Measurements from ENCODE around the gene PPP1R12A. TPM values are rescaled to one million over a fixed set of nuclear protein-coding genes. Genes with fewer than 3 reads are reported as not detected.
"Not testable (repeated sequence)": the region's sequence is repeated elsewhere in the genome, so short reads cannot be mapped to it uniquely, and the experiment has no call there.

Gene PPP1R12A
- total and polyA plus RNA-seq, 5 donors from 2014 or later: 91.8 to 153 (median 106) TPM

GRCh38 chr12:79945433-79945832 is 10.5 kb upstream of the PPP1R12A start:
- Mint-ChIP-seq H3K9me3 (peaks cover 0 to 1% (median 0%) of the 10 kb centered on the region in 7 donors), H3K4me3 (no peak overlapping the region), H3K27ac (no peak overlapping the region), H3K27me3 (peaks cover 4% of the 10 kb centered on the region), H3K36me3 (no peaks in the 10 kb centered on the region), H3K4me1 (no peaks in the 10 kb centered on the region)
- Histone ChIP-seq H3K4me3 (ENCODE audit: low read depth, low read length) (no peak overlapping the region), H3K4me1 (ENCODE audit: control insufficient read depth, insufficient read depth, low read length, poor library complexity, severe bottlenecking) (no peaks in the 10 kb centered on the region), H3K27me3 (ENCODE audit: control insufficient read depth, insufficient read depth, low read length) (peaks cover 4% of the 10 kb centered on the region), H3K9me3 (ENCODE audit: control insufficient read depth in 2 of 2, low read length in 2 of 2) (no peaks in the 10 kb centered on the region), H3K27ac (ENCODE audit: insufficient read depth, low read length, poor library complexity, severe bottlenecking) (no peak overlapping the region), H3K36me3 (ENCODE audit: control insufficient read depth, insufficient read depth, low read length) (no peaks in the 10 kb centered on the region)
- ATAC-seq (ENCODE audit: low read depth in 2 of 2) (no peak), DNase-seq (no peak)

- DNase-seq (no peak), ATAC-seq (ENCODE audit: low read depth in 2 of 2) (no peak)
- Mint-ChIP-seq H3K4me1 (no peaks in the 10 kb centered on the region), H3K36me3 (no peaks in the 10 kb centered on the region), H3K9me3 (peaks cover 0 to 1% (median 0%) of the 10 kb centered on the region in 7 donors), H3K27ac (no peak overlapping the region), H3K27me3 (peaks cover 4% of the 10 kb centered on the region), H3K4me3 (no peak overlapping the region)
- no peaks in the 10 kb centered on the region for H3K9me3 ChIP-seq (ENCODE audit: control insufficient read depth in 2 of 2, low read length in 2 of 2)
- H3K36me3 ChIP-seq (ENCODE audit: control insufficient read depth, insufficient read depth, low read length): no peaks in the 10 kb centered on the region
- no peak overlapping the region for H3K27ac ChIP-seq (ENCODE audit: insufficient read depth, low read length, poor library complexity, severe bottlenecking)
- no peak overlapping the region for H3K4me3 ChIP-seq (ENCODE audit: low read depth, low read length)
- H3K27me3 ChIP-seq (ENCODE audit: control insufficient read depth, insufficient read depth, low read length): peaks cover 4% of the 10 kb centered on the region
- no peaks in the 10 kb centered on the region for H3K4me1 ChIP-seq (ENCODE audit: control insufficient read depth, insufficient read depth, low read length, poor library complexity, severe bottlenecking)
These were observed 9.7 kb upstream of the PPP1R12A start for GRCh38 chr12:79944565-79944964.

GRCh38 chr12:79942846-79943245 is 7.9 kb upstream of the PPP1R12A start:
- ATAC-seq (ENCODE audit: low read depth in 2 of 2); H3K36me3 Mint-ChIP-seq; H3K4me1 ChIP-seq (ENCODE audit: control insufficient read depth, insufficient read depth, low read length, poor library complexity, severe bottlenecking); H3K27ac ChIP-seq (ENCODE audit: insufficient read depth, low read length, poor library complexity, severe bottlenecking); H3K9me3 ChIP-seq (ENCODE audit: control insufficient read depth in 2 of 2, low read length in 2 of 2); H3K27ac Mint-ChIP-seq; DNase-seq; H3K9me3 Mint-ChIP-seq; H3K4me3 Mint-ChIP-seq; H3K27me3 ChIP-seq (ENCODE audit: control insufficient read depth, insufficient read depth, low read length); H3K36me3 ChIP-seq (ENCODE audit: control insufficient read depth, insufficient read depth, low read length); H3K4me3 ChIP-seq (ENCODE audit: low read depth, low read length); H3K27me3 Mint-ChIP-seq; H3K4me1 Mint-ChIP-seq: not testable (repeated sequence)

DNA sequence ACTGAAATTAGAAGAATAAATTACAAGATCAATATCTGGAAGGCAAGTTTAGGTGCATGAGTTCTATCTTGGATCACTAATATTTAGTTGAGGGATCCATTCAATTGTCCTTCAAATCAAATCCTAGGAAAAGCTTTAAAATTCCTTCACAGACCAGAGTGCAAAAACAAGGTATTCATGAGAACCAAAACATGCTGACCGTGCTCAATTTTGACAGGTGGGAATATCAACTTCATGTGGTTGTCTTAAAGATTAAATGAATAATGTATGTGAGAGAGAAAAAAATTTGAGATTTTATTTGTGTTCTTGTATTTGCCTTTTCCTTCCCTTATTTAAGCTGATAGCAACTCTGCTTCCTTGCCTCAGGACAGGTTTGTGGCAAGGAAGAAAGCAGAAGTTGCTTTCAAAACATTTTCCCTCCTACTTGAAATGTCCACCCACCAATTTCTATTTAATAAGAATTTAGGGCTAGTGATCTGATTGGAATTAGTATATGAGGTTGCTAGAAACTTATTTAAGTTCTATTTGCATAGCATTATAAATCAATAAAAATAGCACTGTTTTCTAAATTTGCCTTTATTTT is 4.9 kb upstream of the PPP1R12A start:
- H3K4me1 ChIP-seq (ENCODE audit: control insufficient read depth, insufficient read depth, low read length, poor library complexity, severe bottlenecking): peaks cover 9% of the 10 kb centered on the region
- Mint-ChIP-seq H3K9me3 (peaks cover 0 to 1% (median 0%) of the 10 kb centered on the region in 7 donors), H3K4me3 (peak overlapping the region in 1 of 4 donors; percentile 23), H3K4me1 (peaks cover 5 to 19% (median 12%) of the 10 kb centered on the region in 4 donors), H3K27me3 (peaks cover 4% of the 10 kb centered on the region), H3K36me3 (no peaks in the 10 kb centered on the region), H3K27ac (no peak overlapping the region)
- no peak overlapping the region for H3K27ac ChIP-seq (ENCODE audit: insufficient read depth, low read length, poor library complexity, severe bottlenecking)
- no peak overlapping the region for H3K4me3 ChIP-seq (ENCODE audit: low read depth, low read length)
- H3K9me3 ChIP-seq (ENCODE audit: control insufficient read depth in 2 of 2, low read length in 2 of 2): no peaks in the 10 kb centered on the region
- ATAC-seq (ENCODE audit: low read depth in 2 of 2): no peak
- no peaks in the 10 kb centered on the region for H3K27me3 ChIP-seq (ENCODE audit: control insufficient read depth, insufficient read depth, low read length)
- no peaks in the 10 kb centered on the region for H3K36me3 ChIP-seq (ENCODE audit: control insufficient read depth, insufficient read depth, low read length)
- no peak for DNase-seq

DNA sequence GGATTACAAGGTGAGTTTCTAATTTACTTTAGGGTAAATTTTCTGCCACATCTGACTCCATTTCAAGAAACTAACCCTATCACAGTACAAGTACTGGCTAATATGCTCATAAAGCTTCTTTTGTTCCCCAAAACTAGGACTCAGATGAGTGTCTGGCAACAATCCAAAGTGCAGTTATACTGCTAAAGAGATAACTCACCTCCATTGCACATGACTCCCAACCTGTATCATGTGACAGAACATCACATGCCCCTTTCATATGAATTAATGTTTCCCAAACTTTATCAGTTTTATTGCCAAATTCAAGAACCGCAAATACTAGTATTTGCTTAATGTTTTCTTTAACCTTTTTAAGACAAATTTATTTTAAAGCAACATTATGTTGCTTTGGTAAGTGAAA is 3.9 kb upstream of the PPP1R12A start:
- ATAC-seq (ENCODE audit: low read depth in 2 of 2): no peak
- H3K36me3 ChIP-seq (ENCODE audit: control insufficient read depth, insufficient read depth, low read length): no peaks in the 10 kb centered on the region
- H3K4me3 ChIP-seq (ENCODE audit: low read depth, low read length): no peak overlapping the region
- H3K36me3 Mint-ChIP-seq: no peaks in the 10 kb centered on the region
- no peaks in the 10 kb centered on the region for H3K9me3 Mint-ChIP-seq
- no peak for DNase-seq
- no peak overlapping the region for H3K27ac ChIP-seq (ENCODE audit: insufficient read depth, low read length, poor library complexity, severe bottlenecking)
- no peaks in the 10 kb centered on the region for H3K9me3 ChIP-seq (ENCODE audit: control insufficient read depth in 2 of 2, low read length in 2 of 2)
- no peak overlapping the region for H3K27ac Mint-ChIP-seq
- no peaks in the 10 kb centered on the region for H3K27me3 Mint-ChIP-seq
- H3K4me3 Mint-ChIP-seq: peak overlapping the region in 1 of 4 donors; percentile 8
- H3K27me3 ChIP-seq (ENCODE audit: control insufficient read depth, insufficient read depth, low read length): no peaks in the 10 kb centered on the region
- H3K4me1 ChIP-seq (ENCODE audit: control insufficient read depth, insufficient read depth, low read length, poor library complexity, severe bottlenecking): peaks cover 9% of the 10 kb centered on the region
- H3K4me1 Mint-ChIP-seq: peaks cover 5 to 21% (median 13%) of the 10 kb centered on the region in 4 donors

GRCh38 chr12:79936670-79937069 is 1.8 kb upstream of the PPP1R12A start:
- Histone ChIP-seq H3K4me1 (ENCODE audit: control insufficient read depth, insufficient read depth, low read length, poor library complexity, severe bottlenecking) (peaks cover 20% of the 10 kb centered on the region), H3K27ac (ENCODE audit: insufficient read depth, low read length, poor library complexity, severe bottlenecking) (no peak overlapping the region), H3K36me3 (ENCODE audit: control insufficient read depth, insufficient read depth, low read length) (no peaks in the 10 kb centered on the region), H3K27me3 (ENCODE audit: control insufficient read depth, insufficient read depth, low read length) (no peaks in the 10 kb centered on the region), H3K4me3 (ENCODE audit: low read depth, low read length) (no peak overlapping the region), H3K9me3 (ENCODE audit: control insufficient read depth in 2 of 2, low read length in 2 of 2) (no peaks in the 10 kb centered on the region)
- DNase-seq: peak in 1 of 3 donors; percentile 30
- Mint-ChIP-seq H3K4me1 (peaks cover 16 to 41% (median 23%) of the 10 kb centered on the region in 4 donors), H3K27me3 (no peaks in the 10 kb centered on the region), H3K4me3 (no peak overlapping the region), H3K27ac (peak overlapping the region in 1 of 3 donors; percentile 99), H3K36me3 (no peaks in the 10 kb centered on the region), H3K9me3 (no peaks in the 10 kb centered on the region)
- no peak for ATAC-seq (ENCODE audit: low read depth in 2 of 2)

DNA sequence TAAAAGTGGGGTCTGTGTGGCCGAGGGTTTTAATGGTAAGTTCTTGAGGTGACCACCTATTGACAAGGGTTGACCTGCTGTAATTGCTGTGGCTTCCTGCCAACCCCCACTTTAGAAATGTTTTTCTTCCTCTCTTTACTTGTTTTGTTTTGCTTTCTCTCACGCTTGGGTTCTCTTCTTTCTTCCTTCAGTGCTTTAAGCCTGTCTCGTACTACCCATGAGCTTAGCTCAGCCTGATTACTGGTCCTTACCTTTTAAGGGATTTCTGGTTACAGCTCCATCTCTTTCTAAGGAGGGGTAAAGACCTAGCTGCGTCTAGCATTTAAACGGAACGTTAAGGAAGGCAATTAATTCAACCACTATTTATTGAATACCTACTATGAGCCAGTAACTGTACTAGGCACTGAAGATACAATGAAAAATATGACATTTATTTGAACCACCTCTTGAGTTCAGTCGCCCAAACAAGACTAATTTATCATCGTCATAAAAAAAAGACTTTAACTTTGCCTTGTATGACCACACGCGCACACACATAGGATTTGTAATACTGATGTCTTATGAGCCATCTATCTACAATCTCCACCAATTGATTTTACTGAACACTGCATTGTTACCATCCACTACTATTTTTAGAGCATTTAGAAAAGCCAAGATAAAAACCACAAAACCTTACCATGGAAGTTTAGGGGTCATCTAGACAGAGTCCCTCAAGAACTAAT is 888 bp upstream of the PPP1R12A start:
- Histone ChIP-seq H3K27me3 (ENCODE audit: control insufficient read depth, insufficient read depth, low read length) (no peaks in the 10 kb centered on the region), H3K4me3 (ENCODE audit: low read depth, low read length) (peak overlapping the region; percentile 96), H3K4me1 (ENCODE audit: control insufficient read depth, insufficient read depth, low read length, poor library complexity, severe bottlenecking) (peaks cover 28% of the 10 kb centered on the region), H3K9me3 (ENCODE audit: control insufficient read depth in 2 of 2, low read length in 2 of 2) (no peaks in the 10 kb centered on the region), H3K36me3 (ENCODE audit: control insufficient read depth, insufficient read depth, low read length) (no peaks in the 10 kb centered on the region), H3K27ac (ENCODE audit: insufficient read depth, low read length, poor library complexity, severe bottlenecking) (peak overlapping the region; percentile 93)
- H3K4me1 Mint-ChIP-seq: peaks cover 19 to 47% (median 26%) of the 10 kb centered on the region in 4 donors
- H3K27ac Mint-ChIP-seq: peak overlapping the region; percentile 93 to 99 (median 98)
- peak overlapping the region; percentile 93 to 100 (median 96) for H3K4me3 Mint-ChIP-seq
- H3K36me3 Mint-ChIP-seq: no peaks in the 10 kb centered on the region
- peak in 1 of 3 donors; percentile 69 for DNase-seq
- no peaks in the 10 kb centered on the region for H3K27me3 Mint-ChIP-seq
- ATAC-seq (ENCODE audit: low read depth in 2 of 2): no peak
- H3K9me3 Mint-ChIP-seq: no peaks in the 10 kb centered on the region

Data from CD4-positive, CD25-positive, alpha-beta regulatory T cell (primary cell).